Brain pericyte (primary cell): Measurements from ENCODE around the gene VASH1.
"Not testable (repeated sequence)": the region's sequence is repeated elsewhere in the genome, so short reads cannot be mapped to it uniquely, and the experiment has no call there.

Experiments used
- DNase-seq: peaks from one replicate; pipeline ENCODE4 v3.0.0-alpha.2; 2012; ENCODE audit warnings: low read depth, low spot score

VASH1 gene

GRCh38 chr14:76761136-76761959 lies at the start of gene VASH1:
Gene VASH1, plus strand, starts transcription at chr14:76761468. Its CDS starts 1,354 bp downstream, at chr14:76762822.
- no peak for DNase-seq

GRCh38 chr14:76713121-76713520 lies 48.1 kb upstream of the VASH1 start:
- no peak for DNase-seq

GRCh38 chr14:76714470-76714869 lies 46.8 kb upstream of the VASH1 start:
- DNase-seq: no peak

GRCh38 chr14:76715101-76715500 lies 46.2 kb upstream of the VASH1 start:
- DNase-seq: no peak

- DNase-seq: no peak
Observed at GRCh38 chr14:76715511-76716081, 45.7 kb upstream of the VASH1 start.

GRCh38 chr14:76716285-76716684 lies 45.0 kb upstream of the VASH1 start:
- no peak for DNase-seq

- DNase-seq: no peak
Observed at GRCh38 chr14:76717508-76718290, 43.6 kb upstream of the VASH1 start.

GRCh38 chr14:76718306-76719040 lies 42.8 kb upstream of the VASH1 start:
- no peak for DNase-seq

GRCh38 chr14:76719666-76720065 lies 41.6 kb upstream of the VASH1 start:
- no peak for DNase-seq

- no peak for DNase-seq
Observed at GRCh38 chr14:76720382-76720813, 40.9 kb upstream of the VASH1 start.

GRCh38 chr14:76721506-76721905 lies 39.8 kb upstream of the VASH1 start:
- DNase-seq: not testable (repeated sequence)

- no peak for DNase-seq
Observed at GRCh38 chr14:76724651-76725550, 36.4 kb upstream of the VASH1 start.

- no peak for DNase-seq
Observed at GRCh38 chr14:76726551-76726970, 34.7 kb upstream of the VASH1 start.

- no peak for DNase-seq
Observed at GRCh38 chr14:76727384-76727783, 33.9 kb upstream of the VASH1 start.

GRCh38 chr14:76727901-76728300 lies 33.4 kb upstream of the VASH1 start:
- DNase-seq: no peak

GRCh38 chr14:76729258-76729657 lies 32.0 kb upstream of the VASH1 start:
- DNase-seq: no peak

GRCh38 chr14:76729953-76730505 lies 31.2 kb upstream of the VASH1 start:
- DNase-seq: no peak

- not testable (repeated sequence) for DNase-seq
Observed at GRCh38 chr14:76734501-76734900, 26.8 kb upstream of the VASH1 start.

- DNase-seq: no peak
Observed at GRCh38 chr14:76736514-76736913, 24.8 kb upstream of the VASH1 start.

- DNase-seq: no peak
Observed at GRCh38 chr14:76741074-76741473, 20.2 kb upstream of the VASH1 start.
